HCT116 (cell line): Measurements from ENCODE around the gene ARHGEF19.
"Not testable (repeated sequence)": the region's sequence is repeated elsewhere in the genome, so short reads cannot be mapped to it uniquely, and the experiment has no call there.

Source experiments
- SIN3A ChIP-seq: IDR thresholded peaks from 2 replicates; pipeline ENCODE4 v1.6.1; 2012; ENCODE audit warnings: low read depth
- SRF ChIP-seq: IDR thresholded peaks from 2 replicates; pipeline ENCODE4 v1.6.1; 2012; ENCODE audit warnings: low read depth
- YY1 ChIP-seq: IDR thresholded peaks from 2 replicates; pipeline ENCODE4 v1.6.1; 2011; ENCODE audit warnings: low read length, low read depth, moderate library complexity, mild to moderate bottlenecking; ENCODE audit not compliant: insufficient replicate concordance; ENCODE audit errors: extremely low read depth
- TF ChIP-seq, protein P1 (sequence below): IDR thresholded peaks from 2 replicates; pipeline ENCODE4 v1.6.1; 2012
- TF ChIP-seq, protein P2 (sequence below), 3 experiments: fragments of 200-600 bp in 1 of 3; sonication (generic) in 1 of 3; IDR thresholded peaks in 2 of 3; conservative IDR thresholded peaks in 1 of 3; 2 replicates each; pipeline ENCODE4 v1.5.1; 2012 to 2017; ENCODE audit warnings: low read depth in 2 of 3, low read length in 2 of 3, antibody characterized with exemption in 1 of 3, borderline replicate concordance in 1 of 3, control low read depth in 1 of 3, mild to moderate bottlenecking in 1 of 3, mixed read lengths in 1 of 3, mixed run types in 1 of 3, moderate library complexity in 1 of 3; ENCODE audit not compliant: insufficient read depth in 1 of 3

DNA sequence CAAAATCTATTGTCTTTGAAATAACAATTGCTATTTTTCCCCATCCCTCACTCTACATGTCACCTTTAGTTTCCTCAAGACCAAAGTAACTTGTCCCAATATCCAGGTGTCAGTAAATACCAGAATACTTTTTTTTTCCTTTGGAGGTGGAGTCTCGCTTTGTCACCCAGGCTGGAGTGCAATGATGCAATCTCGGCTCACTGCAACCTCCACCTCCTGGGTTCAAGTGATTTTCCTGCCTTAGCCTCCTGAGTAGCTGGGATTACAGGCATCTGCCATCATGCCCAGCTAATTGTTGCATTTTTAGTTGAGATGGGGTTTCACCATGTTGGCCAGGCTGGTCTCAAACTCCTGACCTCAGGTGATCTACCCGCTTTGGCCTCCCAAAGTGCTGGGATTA, 45.1 kb upstream of the ARHGEF19 start:
- TF ChIP-seq SIN3A, SRF, YY1: not testable (repeated sequence)
- TF ChIP-seq, protein P1, sequence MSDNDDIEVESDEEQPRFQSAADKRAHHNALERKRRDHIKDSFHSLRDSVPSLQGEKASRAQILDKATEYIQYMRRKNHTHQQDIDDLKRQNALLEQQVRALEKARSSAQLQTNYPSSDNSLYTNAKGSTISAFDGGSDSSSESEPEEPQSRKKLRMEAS = not testable (repeated sequence)
- TF ChIP-seq, protein P2, sequence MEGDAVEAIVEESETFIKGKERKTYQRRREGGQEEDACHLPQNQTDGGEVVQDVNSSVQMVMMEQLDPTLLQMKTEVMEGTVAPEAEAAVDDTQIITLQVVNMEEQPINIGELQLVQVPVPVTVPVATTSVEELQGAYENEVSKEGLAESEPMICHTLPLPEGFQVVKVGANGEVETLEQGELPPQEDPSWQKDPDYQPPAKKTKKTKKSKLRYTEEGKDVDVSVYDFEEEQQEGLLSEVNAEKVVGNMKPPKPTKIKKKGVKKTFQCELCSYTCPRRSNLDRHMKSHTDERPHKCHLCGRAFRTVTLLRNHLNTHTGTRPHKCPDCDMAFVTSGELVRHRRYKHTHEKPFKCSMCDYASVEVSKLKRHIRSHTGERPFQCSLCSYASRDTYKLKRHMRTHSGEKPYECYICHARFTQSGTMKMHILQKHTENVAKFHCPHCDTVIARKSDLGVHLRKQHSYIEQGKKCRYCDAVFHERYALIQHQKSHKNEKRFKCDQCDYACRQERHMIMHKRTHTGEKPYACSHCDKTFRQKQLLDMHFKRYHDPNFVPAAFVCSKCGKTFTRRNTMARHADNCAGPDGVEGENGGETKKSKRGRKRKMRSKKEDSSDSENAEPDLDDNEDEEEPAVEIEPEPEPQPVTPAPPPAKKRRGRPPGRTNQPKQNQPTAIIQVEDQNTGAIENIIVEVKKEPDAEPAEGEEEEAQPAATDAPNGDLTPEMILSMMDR (IDR thresholded peaks at IDR 0.05 in 2 of 3, conservative IDR thresholded peaks at IDR 0.05 in 1 of 3; ENCODE audit: borderline replicate concordance in 1 of 3, insufficient read depth in 1 of 3, low read depth in 2 of 3, low read length in 2 of 3) = not testable (repeated sequence)
